ENCODE data around the gene KRTAP10-12. TPM values are rescaled to one million over a fixed set of nuclear protein-coding genes. Genes with fewer than 3 reads are reported as not detected.
"Not testable (repeated sequence)": the region's sequence is repeated elsewhere in the genome, so short reads cannot be mapped to it uniquely, and the experiment has no call there.

KRTAP10-12 gene
- not detected for total RNA-seq
- not detected for polyA plus RNA-seq
- long read RNA-seq, donor 1 = 0 reads
- long read RNA-seq, donor 2 = 0 reads
- long read RNA-seq, donor 3 = 0 reads
- long read RNA-seq, donor 4 = 0 reads
- long read RNA-seq, donor 5 = 0 reads

GRCh38 chr21:44697172-44697810 lies at the start of gene KRTAP10-12:
KRTAP10-12 (plus strand) TSS chr21:44697172; CDS start chr21:44697202, 30 bp downstream.
- not testable (repeated sequence) for ATAC-seq (ENCODE audit: insufficient read depth, low FRiP score); H3K36me3 ChIP-seq (ENCODE audit: control insufficient read depth in 4 of 4, insufficient read depth in 4 of 4, low read length in 4 of 4); DNase-seq; H3K9me3 ChIP-seq (ENCODE audit: control insufficient read depth in 4 of 4, insufficient read depth in 3 of 4, low read length in 3 of 4); H3K9ac ChIP-seq (ENCODE audit: insufficient read depth in 1 of 2, low read length in 2 of 2); H3K4me1 ChIP-seq (ENCODE audit: control insufficient read depth in 5 of 5, insufficient read depth in 5 of 5, low read length in 5 of 5); H3K27ac ChIP-seq (ENCODE audit: low read depth in 1 of 2, low read length in 1 of 2); H3K4me3 ChIP-seq
- 55 to 59% methylated on average over 18 to 21 of the region's 21 CpGs for WGBS, 2 donors
- peaks cover 2 to 28% (median 13%) of the 10 kb centered on the region in 3 donors for H3K27me3 ChIP-seq (ENCODE audit: control insufficient read depth in 3 of 3, insufficient read depth in 3 of 3, low read length in 2 of 3)

DNA sequence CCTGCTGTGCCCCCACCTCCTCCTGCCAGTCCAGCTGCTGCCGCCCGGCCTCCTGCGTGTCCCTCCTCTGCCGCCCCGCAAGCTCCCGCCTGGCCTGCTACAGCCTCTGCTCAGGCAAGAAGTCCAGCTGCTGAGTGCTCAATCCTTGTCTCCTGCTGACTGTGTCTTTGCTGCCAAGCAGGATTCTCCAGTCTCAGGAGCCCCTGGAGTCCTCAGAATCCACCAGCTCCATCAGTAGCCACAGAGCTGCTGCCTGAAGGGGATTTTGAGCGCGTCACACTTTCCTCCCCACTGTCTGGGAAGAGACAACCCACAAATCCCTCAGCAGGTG lies 49.8 kb upstream of the KRTAP10-12 start:
- no peak overlapping the region for H3K9ac ChIP-seq (ENCODE audit: insufficient read depth in 1 of 2, low read length in 2 of 2)
- H3K36me3 ChIP-seq (ENCODE audit: control insufficient read depth in 4 of 4, insufficient read depth in 4 of 4, low read length in 4 of 4) = no peaks in the 10 kb centered on the region

DNA sequence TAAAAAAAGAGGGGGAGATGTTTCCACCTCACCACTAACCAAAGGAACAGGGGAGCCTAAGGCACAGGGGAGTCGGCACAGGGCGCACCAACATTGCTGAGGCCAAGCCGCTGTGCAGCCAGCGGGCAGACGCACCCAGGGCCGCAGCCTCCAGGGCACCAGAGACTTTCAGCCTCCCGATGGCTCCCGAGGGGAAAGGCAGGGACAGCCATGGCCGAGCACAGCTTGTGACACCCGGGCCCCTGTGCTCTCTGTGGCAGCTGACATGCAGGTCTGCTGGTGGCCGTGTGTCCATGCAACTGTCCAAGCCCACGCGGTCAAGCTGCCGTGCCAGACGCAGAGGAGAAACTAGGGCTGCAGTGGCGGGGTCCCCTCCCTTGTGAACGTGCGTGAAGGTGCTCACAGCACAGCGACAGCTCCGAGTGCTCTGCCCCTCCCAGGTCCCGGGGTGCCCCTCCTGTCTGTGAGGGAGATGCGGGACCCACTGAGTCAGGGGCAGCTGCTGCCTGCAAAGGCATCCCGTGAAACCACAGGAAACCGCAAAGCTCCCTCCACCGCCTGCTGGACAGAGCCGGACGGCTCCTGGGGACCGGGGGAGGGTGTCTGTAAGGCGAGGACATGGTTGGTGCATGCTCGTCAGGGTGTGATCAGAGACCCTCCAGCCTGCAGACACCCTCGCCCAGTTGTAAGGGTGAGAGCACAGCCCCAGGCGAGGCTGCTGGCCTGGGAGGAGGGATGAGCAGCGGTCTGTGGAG lies 48.2 kb upstream of the KRTAP10-12 start:
- TF ChIP-seq, protein P1, sequence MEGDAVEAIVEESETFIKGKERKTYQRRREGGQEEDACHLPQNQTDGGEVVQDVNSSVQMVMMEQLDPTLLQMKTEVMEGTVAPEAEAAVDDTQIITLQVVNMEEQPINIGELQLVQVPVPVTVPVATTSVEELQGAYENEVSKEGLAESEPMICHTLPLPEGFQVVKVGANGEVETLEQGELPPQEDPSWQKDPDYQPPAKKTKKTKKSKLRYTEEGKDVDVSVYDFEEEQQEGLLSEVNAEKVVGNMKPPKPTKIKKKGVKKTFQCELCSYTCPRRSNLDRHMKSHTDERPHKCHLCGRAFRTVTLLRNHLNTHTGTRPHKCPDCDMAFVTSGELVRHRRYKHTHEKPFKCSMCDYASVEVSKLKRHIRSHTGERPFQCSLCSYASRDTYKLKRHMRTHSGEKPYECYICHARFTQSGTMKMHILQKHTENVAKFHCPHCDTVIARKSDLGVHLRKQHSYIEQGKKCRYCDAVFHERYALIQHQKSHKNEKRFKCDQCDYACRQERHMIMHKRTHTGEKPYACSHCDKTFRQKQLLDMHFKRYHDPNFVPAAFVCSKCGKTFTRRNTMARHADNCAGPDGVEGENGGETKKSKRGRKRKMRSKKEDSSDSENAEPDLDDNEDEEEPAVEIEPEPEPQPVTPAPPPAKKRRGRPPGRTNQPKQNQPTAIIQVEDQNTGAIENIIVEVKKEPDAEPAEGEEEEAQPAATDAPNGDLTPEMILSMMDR (IDR thresholded peaks at IDR 0.05; ENCODE audit: control extremely low read depth, extremely low read depth) = no peak
- H3K4me1 ChIP-seq (ENCODE audit: control insufficient read depth in 5 of 5, insufficient read depth in 5 of 5, low read length in 5 of 5) = no peaks in the 10 kb centered on the region
- H3K9me3 ChIP-seq (ENCODE audit: control insufficient read depth in 4 of 4, insufficient read depth in 3 of 4, low read length in 3 of 4) = peaks cover 0 to 7% (median 2%) of the 10 kb centered on the region in 4 donors
- H3K27me3 ChIP-seq (ENCODE audit: control insufficient read depth in 3 of 3, insufficient read depth in 3 of 3, low read length in 2 of 3) = no peaks in the 10 kb centered on the region
- H3K9ac ChIP-seq (ENCODE audit: insufficient read depth in 1 of 2, low read length in 2 of 2) = no peak overlapping the region
- peak in 1 of 3 donors; percentile 10 for DNase-seq
- WGBS, 2 donors = 75 to 85% methylated on average over 33 of the region's 33 CpGs
- no peak overlapping the region for H3K27ac ChIP-seq (ENCODE audit: low read depth in 1 of 2, low read length in 1 of 2)
- ATAC-seq (ENCODE audit: insufficient read depth, low FRiP score) = no peak
- H3K4me3 ChIP-seq = no peak overlapping the region
- no peaks in the 10 kb centered on the region for H3K36me3 ChIP-seq (ENCODE audit: control insufficient read depth in 4 of 4, insufficient read depth in 4 of 4, low read length in 4 of 4)

More for the DNA sequence above, 49.8 kb upstream of the KRTAP10-12 start:
- DNase-seq = no peak
- Histone ChIP-seq H3K27me3 (ENCODE audit: control insufficient read depth in 3 of 3, insufficient read depth in 3 of 3, low read length in 2 of 3) (no peaks in the 10 kb centered on the region), H3K27ac (ENCODE audit: low read depth in 1 of 2, low read length in 1 of 2) (no peak overlapping the region), H3K4me1 (ENCODE audit: control insufficient read depth in 5 of 5, insufficient read depth in 5 of 5, low read length in 5 of 5) (no peaks in the 10 kb centered on the region), H3K9me3 (ENCODE audit: control insufficient read depth in 4 of 4, insufficient read depth in 3 of 4, low read length in 3 of 4) (peaks cover 0 to 7% (median 3%) of the 10 kb centered on the region in 4 donors), H3K4me3 (no peak overlapping the region)
- 61 to 69% methylated on average over 8 of the region's 8 CpGs for WGBS, 2 donors
- no peak for ATAC-seq (ENCODE audit: insufficient read depth, low FRiP score)
- TF ChIP-seq, protein P1 (IDR thresholded peaks at IDR 0.05; ENCODE audit: control extremely low read depth, extremely low read depth) = no peak

- Histone ChIP-seq H3K4me1 (ENCODE audit: control insufficient read depth in 5 of 5, insufficient read depth in 5 of 5, low read length in 5 of 5) (no peaks in the 10 kb centered on the region), H3K9me3 (ENCODE audit: control insufficient read depth in 4 of 4, insufficient read depth in 3 of 4, low read length in 3 of 4) (peaks cover 0 to 6% (median 0%) of the 10 kb centered on the region in 4 donors), H3K9ac (ENCODE audit: insufficient read depth in 1 of 2, low read length in 2 of 2) (no peak overlapping the region), H3K36me3 (ENCODE audit: control insufficient read depth in 4 of 4, insufficient read depth in 4 of 4, low read length in 4 of 4) (no peaks in the 10 kb centered on the region), H3K27me3 (ENCODE audit: control insufficient read depth in 3 of 3, insufficient read depth in 3 of 3, low read length in 2 of 3) (no peaks in the 10 kb centered on the region), H3K27ac (ENCODE audit: low read depth in 1 of 2, low read length in 1 of 2) (no peak overlapping the region), H3K4me3 (no peak overlapping the region)
- TF ChIP-seq, protein P1 (IDR thresholded peaks at IDR 0.05; ENCODE audit: control extremely low read depth, extremely low read depth) = no peak
- 84 to 91% methylated on average over 18 of the region's 18 CpGs for WGBS, 2 donors
- DNase-seq = peak in 1 of 3 donors; percentile 55
- no peak for ATAC-seq (ENCODE audit: insufficient read depth, low FRiP score)
Measured at GRCh38 chr21:44649521-44650100, 47.4 kb upstream of the KRTAP10-12 start.

Data from lung (tissue), 16 donors.